Measurements from ENCODE around the gene ZNF521.

- TF ChIP-seq CTCF (IDR thresholded peaks at IDR 0.05; ENCODE audit: low read depth, low read length) (peak; percentile 7), MAX (IDR thresholded peaks at IDR 0.05; ENCODE audit: low read depth, low read length) (no peak), POLR2A (IDR thresholded peaks at IDR 0.05; ENCODE audit: extremely low read depth, insufficient read length) (no peak), MYC (IDR thresholded peaks at IDR 0.05; ENCODE audit: low read depth, low read length) (no peak)
Observed at GRCh38 chr18:25062720-25063119, 289.2 kb downstream of the ZNF521 start.
